HUDEP-2 (cell line): ENCODE data around the gene SLC41A1.
A peak's percentile ranks its signal among the peaks of the same experiment; 100 is the strongest.
"Not testable (repeated sequence)": the region's sequence is repeated elsewhere in the genome, so short reads cannot be mapped to it uniquely, and the experiment has no call there.

Experiments
- DNase-seq, 76 experiments: peaks; one replicate each; lab custom pipeline; 2025; ENCODE audit not compliant: unreplicated experiment in 76 of 76; lab: John Stamatoyannopoulos, UW

The SLC41A1 gene

GRCh38 chr1:205823260-205823659, 10.3 kb upstream of the SLC41A1 start:
- not testable (repeated sequence) for DNase-seq

- DNase-seq: no peak
These were observed 9.4 kb upstream of the SLC41A1 start for GRCh38 chr1:205822397-205822796.

GRCh38 chr1:205817988-205818387, 5.0 kb upstream of the SLC41A1 start:
- no peak for DNase-seq

- DNase-seq: no peak
These were observed 4.4 kb upstream of the SLC41A1 start for GRCh38 chr1:205817364-205817763.

GRCh38 chr1:205813755-205814058, 709 bp upstream of the SLC41A1 start:
- no peak for DNase-seq

GRCh38 chr1:205812271-205812877, 624 bp downstream of the SLC41A1 start:
- DNase-seq: peak in 10 of 76 experiments; percentile 4 to 30 (median 20)

GRCh38 chr1:205811660-205812059, 1.3 kb downstream of the SLC41A1 start:
- DNase-seq: peak in 73 of 76 experiments; percentile 5 to 87 (median 60)

- peak in 21 of 76 experiments; percentile 5 to 45 (median 18) for DNase-seq
These were observed 2.4 kb downstream of the SLC41A1 start for GRCh38 chr1:205810448-205811157.

GRCh38 chr1:205809942-205810345, 3.1 kb downstream of the SLC41A1 start:
- DNase-seq: no peak

GRCh38 chr1:205809469-205809868, 3.5 kb downstream of the SLC41A1 start:
- DNase-seq: no peak

- DNase-seq: peak in 23 of 76 experiments; percentile 3 to 51 (median 17)
These were observed 7.8 kb downstream of the SLC41A1 start for GRCh38 chr1:205805082-205805711.

GRCh38 chr1:205804605-205805004, 8.4 kb downstream of the SLC41A1 start:
- DNase-seq: no peak

GRCh38 chr1:205803986-205804385, 9.0 kb downstream of the SLC41A1 start:
- DNase-seq: peak in 3 of 76 experiments; percentile 11 to 15 (median 13)

- peak in 7 of 76 experiments; percentile 12 to 43 (median 25) for DNase-seq
These were observed 10.9 kb downstream of the SLC41A1 start for GRCh38 chr1:205802060-205802459.

- peak in 1 of 76 experiments; percentile 5 for DNase-seq
These were observed 11.9 kb downstream of the SLC41A1 start for GRCh38 chr1:205800981-205801703.

GRCh38 chr1:205800427-205800826, 12.6 kb downstream of the SLC41A1 start:
- DNase-seq: no peak

GRCh38 chr1:205798577-205798976, 14.4 kb downstream of the SLC41A1 start:
- DNase-seq: no peak

GRCh38 chr1:205797168-205797567, 15.8 kb downstream of the SLC41A1 start:
- DNase-seq: no peak

- no peak for DNase-seq
These were observed 18.8 kb downstream of the SLC41A1 start for GRCh38 chr1:205794011-205794730.

GRCh38 chr1:205792961-205793673, 19.9 kb downstream of the SLC41A1 start:
- DNase-seq: no peak
